Measurements from ENCODE around the gene IGFLR1. TPM values are rescaled to one million over a fixed set of nuclear protein-coding genes. Genes with fewer than 3 reads are reported as not detected.

IGFLR1 gene
- total RNA-seq, 2 donors from 2014 or later, result 5.4 to 6.9 TPM

- H3K27ac ChIP-seq, result no peak overlapping the region
- H3K4me3 ChIP-seq, result no peak overlapping the region
- no peaks in the 10 kb centered on the region for H3K9me3 ChIP-seq
- no peak overlapping the region for H3K9ac ChIP-seq (ENCODE audit: low read depth in 2 of 2, low read length in 2 of 2)
- no peaks in the 10 kb centered on the region for H3K27me3 ChIP-seq
- intact Hi-C loops (cut with DNase I), result no loop called here
- peaks cover 22% of the 10 kb centered on the region for H3K36me3 ChIP-seq
- TF ChIP-seq, protein P1, sequence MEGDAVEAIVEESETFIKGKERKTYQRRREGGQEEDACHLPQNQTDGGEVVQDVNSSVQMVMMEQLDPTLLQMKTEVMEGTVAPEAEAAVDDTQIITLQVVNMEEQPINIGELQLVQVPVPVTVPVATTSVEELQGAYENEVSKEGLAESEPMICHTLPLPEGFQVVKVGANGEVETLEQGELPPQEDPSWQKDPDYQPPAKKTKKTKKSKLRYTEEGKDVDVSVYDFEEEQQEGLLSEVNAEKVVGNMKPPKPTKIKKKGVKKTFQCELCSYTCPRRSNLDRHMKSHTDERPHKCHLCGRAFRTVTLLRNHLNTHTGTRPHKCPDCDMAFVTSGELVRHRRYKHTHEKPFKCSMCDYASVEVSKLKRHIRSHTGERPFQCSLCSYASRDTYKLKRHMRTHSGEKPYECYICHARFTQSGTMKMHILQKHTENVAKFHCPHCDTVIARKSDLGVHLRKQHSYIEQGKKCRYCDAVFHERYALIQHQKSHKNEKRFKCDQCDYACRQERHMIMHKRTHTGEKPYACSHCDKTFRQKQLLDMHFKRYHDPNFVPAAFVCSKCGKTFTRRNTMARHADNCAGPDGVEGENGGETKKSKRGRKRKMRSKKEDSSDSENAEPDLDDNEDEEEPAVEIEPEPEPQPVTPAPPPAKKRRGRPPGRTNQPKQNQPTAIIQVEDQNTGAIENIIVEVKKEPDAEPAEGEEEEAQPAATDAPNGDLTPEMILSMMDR (IDR thresholded peaks at IDR 0.05), result no peak
- no peaks in the 10 kb centered on the region for H3K4me1 ChIP-seq
- no peak for DNase-seq
These were observed 10.4 kb downstream of the IGFLR1 start for GRCh38 chr19:35731779-35732405.

DNA sequence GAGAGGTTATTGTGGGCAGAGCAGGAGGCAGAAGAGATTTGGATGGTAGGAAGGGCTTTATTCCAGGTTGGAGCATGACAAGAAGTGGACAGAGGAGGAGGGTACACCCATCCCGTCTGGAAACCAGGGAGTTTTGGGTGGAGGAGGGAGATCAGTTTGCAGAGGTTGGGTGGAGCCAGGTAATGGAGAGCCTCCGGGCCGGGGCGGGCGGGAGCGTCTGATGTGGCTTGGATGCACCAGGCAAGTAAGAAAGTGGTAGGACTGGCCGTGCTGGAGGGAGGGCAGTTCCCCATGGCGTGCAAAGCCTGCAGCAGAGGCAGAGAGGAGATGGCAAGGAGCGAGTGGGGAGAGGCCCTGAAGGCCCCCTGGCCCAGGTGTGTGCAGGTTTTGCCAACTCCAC is 10.9 kb downstream of the IGFLR1 start:
- H3K36me3 ChIP-seq, result peaks cover 24% of the 10 kb centered on the region
- H3K27me3 ChIP-seq, result no peaks in the 10 kb centered on the region
- no peaks in the 10 kb centered on the region for H3K4me1 ChIP-seq
- no peak overlapping the region for H3K27ac ChIP-seq
- DNase-seq, result no peak
- TF ChIP-seq, protein P1 (IDR thresholded peaks at IDR 0.05), result no peak
- intact Hi-C loops (cut with DNase I), result no loop called here
- H3K4me3 ChIP-seq, result no peak overlapping the region
- no peaks in the 10 kb centered on the region for H3K9me3 ChIP-seq
- no peak overlapping the region for H3K9ac ChIP-seq (ENCODE audit: low read depth in 2 of 2, low read length in 2 of 2)

- Histone ChIP-seq H3K4me3 (no peak overlapping the region), H3K27me3 (no peaks in the 10 kb centered on the region), H3K4me1 (no peaks in the 10 kb centered on the region), H3K9ac (ENCODE audit: low read depth in 2 of 2, low read length in 2 of 2) (no peak overlapping the region), H3K36me3 (peaks cover 34% of the 10 kb centered on the region), H3K9me3 (no peaks in the 10 kb centered on the region), H3K27ac (no peak overlapping the region)
- TF ChIP-seq, protein P1 (IDR thresholded peaks at IDR 0.05), result no peak
- DNase-seq, result no peak
- intact Hi-C loops (cut with DNase I), result no loop called here
These were observed 11.9 kb downstream of the IGFLR1 start for GRCh38 chr19:35730326-35730725.

DNA sequence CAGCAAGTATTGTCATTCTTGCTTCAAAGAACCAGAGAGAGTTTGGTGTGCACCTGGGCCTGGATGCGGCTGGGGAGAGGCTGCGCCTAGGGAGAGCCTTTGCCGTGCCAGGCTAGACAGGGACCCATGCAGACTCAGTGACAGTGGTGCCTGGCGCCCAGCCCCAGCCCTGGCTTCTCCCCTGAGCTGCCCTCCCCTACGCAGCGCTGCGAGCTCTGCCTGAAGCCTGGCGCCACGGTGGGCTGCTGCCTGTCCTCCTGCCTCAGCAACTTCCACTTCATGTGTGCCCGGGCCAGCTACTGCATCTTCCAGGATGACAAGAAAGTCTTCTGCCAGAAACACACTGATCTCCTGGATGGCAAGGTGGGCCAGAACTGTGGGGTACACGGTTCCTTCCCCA is 12.5 kb downstream of the IGFLR1 start:
- H3K9ac ChIP-seq (ENCODE audit: low read depth in 2 of 2, low read length in 2 of 2), result no peak overlapping the region
- no peak overlapping the region for H3K4me3 ChIP-seq
- no peaks in the 10 kb centered on the region for H3K27me3 ChIP-seq
- TF ChIP-seq, protein P1 (IDR thresholded peaks at IDR 0.05), result no peak
- no peaks in the 10 kb centered on the region for H3K9me3 ChIP-seq
- H3K36me3 ChIP-seq, result peaks cover 39% of the 10 kb centered on the region
- DNase-seq, result no peak
- H3K4me1 ChIP-seq, result no peaks in the 10 kb centered on the region
- no peak overlapping the region for H3K27ac ChIP-seq
- intact Hi-C loops (cut with DNase I), result no loop called here

DNA sequence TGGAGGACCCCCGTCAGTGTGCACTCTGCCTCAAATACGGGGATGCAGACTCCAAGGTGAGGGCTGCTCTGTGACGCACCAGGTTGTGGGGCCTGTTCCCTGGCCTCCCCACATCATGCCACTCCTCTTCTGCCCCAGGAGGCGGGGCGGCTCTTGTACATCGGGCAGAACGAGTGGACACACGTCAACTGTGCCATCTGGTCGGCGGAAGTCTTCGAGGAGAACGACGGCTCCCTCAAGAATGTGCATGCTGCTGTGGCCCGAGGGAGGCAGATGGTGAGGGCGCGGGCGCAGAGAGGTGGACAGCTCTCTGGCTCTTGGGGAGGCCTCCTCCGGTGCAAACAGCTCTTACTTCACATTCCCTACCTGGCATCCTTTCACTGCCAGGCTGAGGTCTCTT is 13.2 kb downstream of the IGFLR1 start:
- Histone ChIP-seq H3K4me3 (no peak overlapping the region), H3K27me3 (no peaks in the 10 kb centered on the region), H3K9me3 (no peaks in the 10 kb centered on the region), H3K9ac (ENCODE audit: low read depth in 2 of 2, low read length in 2 of 2) (no peak overlapping the region), H3K27ac (no peak overlapping the region), H3K4me1 (no peaks in the 10 kb centered on the region), H3K36me3 (peaks cover 42% of the 10 kb centered on the region)
- no peak for DNase-seq
- TF ChIP-seq, protein P1 (IDR thresholded peaks at IDR 0.05), result no peak
- intact Hi-C loops (cut with DNase I), result no loop called here
